A172 (cell line): ENCODE data around the gene DUSP7. TPM values are rescaled to one million over a fixed set of nuclear protein-coding genes. Genes with fewer than 3 reads are reported as not detected.

ENCODE experiments used
- DNase-seq: peaks from one replicate; pipeline ENCODE4 v3.0.0-alpha.2; 2015; ENCODE audit warnings: low spot score
- total RNA-seq: library from RNA; depleted of rRNA; stranded (reverse); fragments of >200 nt; shearing (Covaris generic); gene quantifications from 2 replicates; pipeline ENCODE4 v1.2.3, GENCODE V29; 2014

DUSP7 gene
- total RNA-seq, 1 experiment from 2014 or later = 14.1 TPM

- no peak for DNase-seq
Measured at GRCh38 chr3:52068730-52069129, 12.4 kb upstream of the DUSP7 start.

- no peak for DNase-seq
Measured at GRCh38 chr3:52068055-52068571, 11.7 kb upstream of the DUSP7 start.

- DNase-seq = no peak
Measured at GRCh38 chr3:52067526-52067925, 11.2 kb upstream of the DUSP7 start.

GRCh38 chr3:52067046-52067445, 10.7 kb upstream of the DUSP7 start:
- DNase-seq = no peak

- DNase-seq = no peak
Measured at GRCh38 chr3:52065264-52065756, 8.9 kb upstream of the DUSP7 start.

GRCh38 chr3:52064561-52064960, 8.2 kb upstream of the DUSP7 start:
- DNase-seq = no peak

- no peak for DNase-seq
Measured at GRCh38 chr3:52063026-52063723, 6.8 kb upstream of the DUSP7 start.

GRCh38 chr3:52062505-52062904, 6.1 kb upstream of the DUSP7 start:
- DNase-seq = peak; percentile 88

- DNase-seq = peak; percentile 29
Measured at GRCh38 chr3:52061121-52061910, 4.9 kb upstream of the DUSP7 start.

GRCh38 chr3:52059781-52060180, 3.4 kb upstream of the DUSP7 start:
- DNase-seq = no peak

- DNase-seq = no peak
Measured at GRCh38 chr3:52057812-52058495, 1.6 kb upstream of the DUSP7 start.

GRCh38 chr3:52056968-52057811, 819 bp upstream of the DUSP7 start:
- peak; percentile 97 for DNase-seq

- DNase-seq = peak; percentile 22
Measured at GRCh38 chr3:52055537-52056351, 627 bp downstream of the DUSP7 start.

GRCh38 chr3:52054661-52055511, 1.5 kb downstream of the DUSP7 start:
- no peak for DNase-seq

- peak; percentile 22 for DNase-seq
Measured at GRCh38 chr3:52053307-52054304, 2.8 kb downstream of the DUSP7 start.

- peak; percentile 89 for DNase-seq
Measured at GRCh38 chr3:52052831-52053306, 3.5 kb downstream of the DUSP7 start.

GRCh38 chr3:52051444-52051843, 4.9 kb downstream of the DUSP7 start:
- DNase-seq = no peak

GRCh38 chr3:52050571-52050970, 5.8 kb downstream of the DUSP7 start:
- no peak for DNase-seq
